Liver (tissue), 9 donors: ENCODE measurements around the gene ECE1. TPM values are rescaled to one million over a fixed set of nuclear protein-coding genes. Genes with fewer than 3 reads are reported as not detected.
"Not testable (repeated sequence)": the region's sequence is repeated elsewhere in the genome, so short reads cannot be mapped to it uniquely, and the experiment has no call there.

ENCODE experiments used
- DNase-seq: peaks from one replicate; pipeline ENCODE4 v3.0.0-alpha.2; 2017; ENCODE audit warnings: low spot score
- H3K27ac ChIP-seq, 2 donors: one replicate each; pipeline ENCODE4 v1.7.0; 2013; ENCODE audit warnings: inconsistent platforms in 2 of 2, low read length in 2 of 2, control low read depth in 1 of 2, low read depth in 1 of 2, mild to moderate bottlenecking in 1 of 2
- H3K27me3 ChIP-seq, 4 donors: one replicate each; pipeline versions ENCODE4 v1.6.1 to v1.7.0; 2013; ENCODE audit warnings: low read length in 3 of 4, inconsistent platforms in 1 of 4, mild to moderate bottlenecking in 1 of 4, moderate library complexity in 1 of 4; ENCODE audit not compliant: control insufficient read depth in 4 of 4, insufficient read depth in 4 of 4
- H3K36me3 ChIP-seq, 4 donors: one replicate each; pipeline versions ENCODE4 v1.6.1 to v1.7.0; 2013; ENCODE audit warnings: low read length in 3 of 4, mild to moderate bottlenecking in 3 of 4, low read depth in 1 of 4, moderate library complexity in 1 of 4; ENCODE audit not compliant: control insufficient read depth in 4 of 4, insufficient read depth in 3 of 4
- H3K4me1 ChIP-seq, 4 donors: one replicate each; pipeline versions ENCODE4 v1.6.1 to v1.7.0; 2013; ENCODE audit warnings: low read length in 3 of 4, mild to moderate bottlenecking in 3 of 4, moderate library complexity in 1 of 4; ENCODE audit not compliant: control insufficient read depth in 4 of 4, insufficient read depth in 4 of 4
- H3K4me3 ChIP-seq, 3 donors: one replicate each; pipeline versions ENCODE4 v1.6.1 to v1.7.0; 2013; ENCODE audit warnings: low read length in 3 of 3, control low read depth in 1 of 3, low read depth in 1 of 3, mild to moderate bottlenecking in 1 of 3
- H3K9ac ChIP-seq, 2 donors: one replicate each; pipeline ENCODE4 v1.7.0; 2013; ENCODE audit warnings: low read length in 2 of 2, mild to moderate bottlenecking in 2 of 2, moderate library complexity in 2 of 2, control low read depth in 1 of 2, low read depth in 1 of 2
- H3K9me3 ChIP-seq, 4 donors: one replicate each; pipeline versions ENCODE4 v1.6.1 to v1.7.0; 2013; ENCODE audit warnings: low read length in 3 of 4; ENCODE audit not compliant: control insufficient read depth in 4 of 4
- HNF4A ChIP-seq, 2 donors: conservative IDR thresholded peaks; 2 replicates each; pipeline ENCODE4 v1.6.1; 2016; ENCODE audit warnings: antibody characterized with exemption in 2 of 2, mild to moderate bottlenecking in 2 of 2
- HNF4G ChIP-seq: IDR thresholded peaks from 2 replicates; pipeline ENCODE4 v1.6.1; 2016; ENCODE audit warnings: antibody characterized with exemption
- MAX ChIP-seq: IDR thresholded peaks from 2 replicates; pipeline ENCODE4 v1.6.1; 2016; ENCODE audit warnings: antibody characterized with exemption
- REST ChIP-seq: IDR thresholded peaks from 2 replicates; pipeline ENCODE4 v1.6.1; 2016; ENCODE audit warnings: antibody characterized with exemption, mild to moderate bottlenecking
- TAF1 ChIP-seq: conservative IDR thresholded peaks from 2 replicates; pipeline ENCODE4 v1.6.1; 2016; ENCODE audit warnings: antibody characterized with exemption, mild to moderate bottlenecking
- YY1 ChIP-seq: IDR thresholded peaks from 2 replicates; pipeline ENCODE4 v1.6.1; 2016; ENCODE audit warnings: antibody characterized with exemption, mild to moderate bottlenecking
- WGBS: extraction: QIAGEN DNeasy Blood & Tissue Kit; methylation state at CpG from one replicate; pipeline ENCODE4 v1.1.7; 2013; 5-methylcytosine and 5-hydroxymethylcytosine counted together
- polyA plus RNA-seq, 2 donors: library from polyadenylated mRNA; stranded (reverse) in 1 of 2; unstranded in 1 of 2; fragments of 200-250 nt in 1 of 2; fragments of >200 nt in 1 of 2; fragmentation: Nextera tagmentation in 1 of 2; extraction: Ambion mirVana in 1 of 2; gene quantifications; one replicate each; pipeline versions ENCODE4 v1.2.1 to v1.2.3, GENCODE V29; 2013 to 2015
- total RNA-seq, 2 donors: library from RNA; depleted of rRNA; stranded (reverse); fragments of >200 nt; gene quantifications; one replicate each; pipeline ENCODE4 v1.2.3, GENCODE V29; 2014
- TF ChIP-seq, protein P1 (sequence below): IDR thresholded peaks from 2 replicates; pipeline ENCODE4 v1.6.1; 2016; ENCODE audit warnings: antibody characterized with exemption
- TF ChIP-seq, protein P2 (sequence below): IDR thresholded peaks from 2 replicates; pipeline ENCODE4 v1.6.1; 2016; ENCODE audit warnings: antibody characterized with exemption
- TF ChIP-seq, protein P3 (sequence below): fragments of 150-350 bp; IDR thresholded peaks from 2 replicates; pipeline ENCODE4 v1.5.1; 2017; ENCODE audit warnings: improper control_type of control experiment, low read depth, low read length; ENCODE audit not compliant: missing input control
- donor health status: healthy.
- donor health status: healthy.
- donor health status: healthy.
- donor health status: healthy.
- donor health status: healthy.

ECE1 gene
- total and polyA plus RNA-seq, 4 donors = 29.3 to 46.4 (median 39.6) TPM

DNA sequence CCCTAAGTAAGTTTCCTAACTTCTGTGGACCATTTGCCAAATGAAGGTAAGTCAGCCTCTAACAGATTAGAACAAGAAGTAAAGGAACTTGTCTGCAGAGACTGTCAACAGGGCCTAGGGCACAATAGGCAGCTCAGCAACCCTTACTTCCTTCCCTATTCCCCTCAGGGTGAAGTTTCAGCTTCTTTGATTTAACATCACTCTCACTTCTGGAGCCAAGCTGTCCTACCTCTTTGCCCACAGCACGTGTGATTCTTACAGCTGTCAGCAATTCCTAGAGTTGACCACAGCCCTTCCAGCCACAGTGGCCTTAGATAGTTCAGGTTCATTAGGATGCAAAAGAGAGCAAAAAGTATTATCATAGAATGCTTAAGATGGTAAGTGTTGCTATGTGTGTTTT is 106.0 kb downstream of the ECE1 start:
- Histone ChIP-seq H3K27me3 (no peaks in the 10 kb centered on the region), H3K9ac (no peak overlapping the region), H3K4me1 (no peaks in the 10 kb centered on the region), H3K36me3 (no peaks in the 10 kb centered on the region), H3K27ac (no peak overlapping the region), H3K4me3 (no peak overlapping the region), H3K9me3 (no peaks in the 10 kb centered on the region)
- no peak for DNase-seq
- 51% methylated on average over 1 of the region's 1 CpG for WGBS
- TF ChIP-seq, protein P1, sequence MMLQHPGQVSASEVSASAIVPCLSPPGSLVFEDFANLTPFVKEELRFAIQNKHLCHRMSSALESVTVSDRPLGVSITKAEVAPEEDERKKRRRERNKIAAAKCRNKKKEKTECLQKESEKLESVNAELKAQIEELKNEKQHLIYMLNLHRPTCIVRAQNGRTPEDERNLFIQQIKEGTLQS = no peak
- TF ChIP-seq, protein P2, sequence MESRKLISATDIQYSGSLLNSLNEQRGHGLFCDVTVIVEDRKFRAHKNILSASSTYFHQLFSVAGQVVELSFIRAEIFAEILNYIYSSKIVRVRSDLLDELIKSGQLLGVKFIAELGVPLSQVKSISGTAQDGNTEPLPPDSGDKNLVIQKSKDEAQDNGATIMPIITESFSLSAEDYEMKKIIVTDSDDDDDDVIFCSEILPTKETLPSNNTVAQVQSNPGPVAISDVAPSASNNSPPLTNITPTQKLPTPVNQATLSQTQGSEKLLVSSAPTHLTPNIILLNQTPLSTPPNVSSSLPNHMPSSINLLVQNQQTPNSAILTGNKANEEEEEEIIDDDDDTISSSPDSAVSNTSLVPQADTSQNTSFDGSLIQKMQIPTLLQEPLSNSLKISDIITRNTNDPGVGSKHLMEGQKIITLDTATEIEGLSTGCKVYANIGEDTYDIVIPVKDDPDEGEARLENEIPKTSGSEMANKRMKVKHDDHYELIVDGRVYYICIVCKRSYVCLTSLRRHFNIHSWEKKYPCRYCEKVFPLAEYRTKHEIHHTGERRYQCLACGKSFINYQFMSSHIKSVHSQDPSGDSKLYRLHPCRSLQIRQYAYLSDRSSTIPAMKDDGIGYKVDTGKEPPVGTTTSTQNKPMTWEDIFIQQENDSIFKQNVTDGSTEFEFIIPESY = no peak
- TF ChIP-seq TAF1 (no peak), HNF4A (conservative IDR thresholded peaks at IDR 0.05) (no peak)

DNA sequence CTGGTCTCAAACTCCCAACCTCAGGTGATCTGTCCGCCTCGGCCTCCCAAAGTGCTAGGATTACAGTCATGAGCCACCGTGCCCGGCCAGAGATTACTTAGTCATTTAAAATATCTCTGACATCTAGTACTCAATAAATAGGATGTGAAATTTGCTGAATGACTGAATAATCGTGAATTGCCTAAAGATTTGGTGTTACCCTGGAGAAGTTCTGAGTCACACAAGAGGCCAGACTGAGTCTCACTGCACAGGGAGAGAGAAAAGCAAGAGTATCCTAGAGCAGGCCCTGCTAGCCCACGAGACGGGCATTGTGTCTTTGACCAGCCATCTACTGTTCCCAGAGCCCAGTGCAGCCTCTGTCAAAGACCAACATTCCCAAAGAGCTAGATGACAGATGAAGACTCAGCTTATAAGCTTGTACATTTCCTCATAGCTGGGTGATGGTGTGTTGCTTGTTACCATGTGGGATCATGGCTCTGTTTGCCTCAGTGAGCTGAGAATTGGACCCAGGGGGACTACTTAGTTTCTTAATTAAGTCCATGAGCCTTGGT is 108.0 kb downstream of the ECE1 start:
- no peak overlapping the region for H3K27ac ChIP-seq
- no peak overlapping the region for H3K9ac ChIP-seq
- no peaks in the 10 kb centered on the region for H3K36me3 ChIP-seq
- TF ChIP-seq HNF4G (no peak), YY1 (no peak), HNF4A (conservative IDR thresholded peaks at IDR 0.05) (no peak), REST (no peak), TAF1 (no peak), MAX (no peak)
- TF ChIP-seq, protein P3, sequence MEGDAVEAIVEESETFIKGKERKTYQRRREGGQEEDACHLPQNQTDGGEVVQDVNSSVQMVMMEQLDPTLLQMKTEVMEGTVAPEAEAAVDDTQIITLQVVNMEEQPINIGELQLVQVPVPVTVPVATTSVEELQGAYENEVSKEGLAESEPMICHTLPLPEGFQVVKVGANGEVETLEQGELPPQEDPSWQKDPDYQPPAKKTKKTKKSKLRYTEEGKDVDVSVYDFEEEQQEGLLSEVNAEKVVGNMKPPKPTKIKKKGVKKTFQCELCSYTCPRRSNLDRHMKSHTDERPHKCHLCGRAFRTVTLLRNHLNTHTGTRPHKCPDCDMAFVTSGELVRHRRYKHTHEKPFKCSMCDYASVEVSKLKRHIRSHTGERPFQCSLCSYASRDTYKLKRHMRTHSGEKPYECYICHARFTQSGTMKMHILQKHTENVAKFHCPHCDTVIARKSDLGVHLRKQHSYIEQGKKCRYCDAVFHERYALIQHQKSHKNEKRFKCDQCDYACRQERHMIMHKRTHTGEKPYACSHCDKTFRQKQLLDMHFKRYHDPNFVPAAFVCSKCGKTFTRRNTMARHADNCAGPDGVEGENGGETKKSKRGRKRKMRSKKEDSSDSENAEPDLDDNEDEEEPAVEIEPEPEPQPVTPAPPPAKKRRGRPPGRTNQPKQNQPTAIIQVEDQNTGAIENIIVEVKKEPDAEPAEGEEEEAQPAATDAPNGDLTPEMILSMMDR = no peak
- TF ChIP-seq, protein P1 = no peak
- no peak for DNase-seq
- H3K27me3 ChIP-seq = no peaks in the 10 kb centered on the region
- no peak overlapping the region for H3K4me3 ChIP-seq
- no peaks in the 10 kb centered on the region for H3K9me3 ChIP-seq
- peaks cover 0 to 2% (median 0%) of the 10 kb centered on the region in 4 donors for H3K4me1 ChIP-seq
- 86% methylated on average over 7 of the region's 7 CpGs for WGBS

DNA sequence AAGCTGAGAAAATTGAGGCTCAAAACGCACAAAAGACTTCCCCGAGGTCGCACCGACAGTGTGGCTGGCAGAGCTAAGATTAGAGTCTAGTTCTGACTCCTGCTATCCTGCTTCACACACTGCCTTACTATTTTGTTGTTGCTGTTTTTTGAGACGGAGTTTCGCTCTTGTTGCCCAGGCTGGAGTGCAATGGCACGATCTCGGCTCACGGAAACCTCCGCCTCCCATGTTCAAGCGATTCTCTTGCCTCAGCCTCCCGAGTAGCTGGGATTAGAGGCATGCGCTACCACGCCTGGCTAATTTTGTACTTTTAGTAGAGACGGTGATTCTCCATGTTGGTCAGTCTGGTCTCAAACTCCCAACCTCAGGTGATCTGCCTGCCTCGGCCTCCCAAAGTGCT is 112.0 kb downstream of the ECE1 start:
- H3K27ac ChIP-seq, H3K27me3 ChIP-seq, H3K9ac ChIP-seq, H3K36me3 ChIP-seq, DNase-seq, H3K9me3 ChIP-seq, H3K4me3 ChIP-seq: not testable (repeated sequence)
- H3K4me1 ChIP-seq = peaks cover 0 to 25% (median 11%) of the 10 kb centered on the region in 4 donors
- WGBS = 97% methylated on average over 16 of the region's 16 CpGs
